ENCODE data around the gene UNC80. TPM values are rescaled to one million over a fixed set of nuclear protein-coding genes. Genes with fewer than 3 reads are reported as not detected.
A peak's percentile ranks its signal among the peaks of the same experiment; 100 is the strongest.

The UNC80 gene
- total and polyA plus RNA-seq, 2 of the 13 experiments (the other 11 are each of a cell fraction or from before 2014, with no cell fraction given): not detected

DNA sequence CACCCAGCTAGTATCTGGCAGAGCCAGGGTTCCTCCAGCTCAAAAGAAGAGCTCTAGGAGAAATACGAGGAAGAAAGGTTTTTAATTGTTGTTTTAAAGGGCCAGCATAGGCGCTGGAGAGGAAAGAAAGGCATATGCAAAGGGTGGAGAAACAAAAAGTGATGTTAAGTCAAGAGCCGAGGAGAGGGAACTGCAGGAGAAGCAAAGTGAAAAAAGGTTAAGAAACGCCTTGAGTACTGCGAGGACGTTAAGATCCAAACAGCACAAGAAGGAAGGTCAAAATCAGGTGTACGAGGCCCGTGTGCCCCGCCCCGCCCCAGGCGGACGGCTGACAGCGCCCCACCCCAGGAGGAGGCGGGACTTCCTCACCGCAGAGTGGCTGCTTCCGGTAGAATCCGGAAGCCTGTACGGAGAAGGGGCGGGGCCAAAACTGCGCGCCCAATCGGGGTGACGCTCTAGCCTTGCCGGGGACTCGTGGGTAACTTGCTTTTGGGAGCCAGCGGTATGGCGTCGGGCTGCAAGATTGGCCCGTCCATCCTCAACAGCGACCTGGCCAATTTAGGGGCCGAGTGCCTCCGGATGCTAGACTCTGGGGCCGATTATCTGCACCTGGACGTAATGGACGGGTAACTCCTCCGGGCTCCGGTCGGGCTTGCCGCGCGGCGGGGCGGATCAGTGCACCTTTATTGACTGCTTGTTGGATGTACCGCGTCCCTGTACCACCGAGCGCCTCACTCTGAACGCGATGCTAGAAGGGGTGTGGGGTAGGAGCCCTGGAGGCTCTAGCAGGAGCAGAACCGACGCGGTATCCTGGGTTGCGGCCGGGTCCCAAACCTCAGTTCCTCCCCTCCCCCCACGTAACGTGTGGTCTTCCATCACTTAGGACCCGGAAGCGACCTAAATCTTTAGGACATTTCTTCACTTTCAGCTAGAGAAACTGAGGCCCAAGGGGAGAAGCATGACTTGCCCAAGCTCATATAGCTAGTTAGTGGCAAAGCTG is 230.8 kb downstream of the UNC80 start, which contains the start of gene RPE (continued):
- TF ChIP-seq, protein P1, sequence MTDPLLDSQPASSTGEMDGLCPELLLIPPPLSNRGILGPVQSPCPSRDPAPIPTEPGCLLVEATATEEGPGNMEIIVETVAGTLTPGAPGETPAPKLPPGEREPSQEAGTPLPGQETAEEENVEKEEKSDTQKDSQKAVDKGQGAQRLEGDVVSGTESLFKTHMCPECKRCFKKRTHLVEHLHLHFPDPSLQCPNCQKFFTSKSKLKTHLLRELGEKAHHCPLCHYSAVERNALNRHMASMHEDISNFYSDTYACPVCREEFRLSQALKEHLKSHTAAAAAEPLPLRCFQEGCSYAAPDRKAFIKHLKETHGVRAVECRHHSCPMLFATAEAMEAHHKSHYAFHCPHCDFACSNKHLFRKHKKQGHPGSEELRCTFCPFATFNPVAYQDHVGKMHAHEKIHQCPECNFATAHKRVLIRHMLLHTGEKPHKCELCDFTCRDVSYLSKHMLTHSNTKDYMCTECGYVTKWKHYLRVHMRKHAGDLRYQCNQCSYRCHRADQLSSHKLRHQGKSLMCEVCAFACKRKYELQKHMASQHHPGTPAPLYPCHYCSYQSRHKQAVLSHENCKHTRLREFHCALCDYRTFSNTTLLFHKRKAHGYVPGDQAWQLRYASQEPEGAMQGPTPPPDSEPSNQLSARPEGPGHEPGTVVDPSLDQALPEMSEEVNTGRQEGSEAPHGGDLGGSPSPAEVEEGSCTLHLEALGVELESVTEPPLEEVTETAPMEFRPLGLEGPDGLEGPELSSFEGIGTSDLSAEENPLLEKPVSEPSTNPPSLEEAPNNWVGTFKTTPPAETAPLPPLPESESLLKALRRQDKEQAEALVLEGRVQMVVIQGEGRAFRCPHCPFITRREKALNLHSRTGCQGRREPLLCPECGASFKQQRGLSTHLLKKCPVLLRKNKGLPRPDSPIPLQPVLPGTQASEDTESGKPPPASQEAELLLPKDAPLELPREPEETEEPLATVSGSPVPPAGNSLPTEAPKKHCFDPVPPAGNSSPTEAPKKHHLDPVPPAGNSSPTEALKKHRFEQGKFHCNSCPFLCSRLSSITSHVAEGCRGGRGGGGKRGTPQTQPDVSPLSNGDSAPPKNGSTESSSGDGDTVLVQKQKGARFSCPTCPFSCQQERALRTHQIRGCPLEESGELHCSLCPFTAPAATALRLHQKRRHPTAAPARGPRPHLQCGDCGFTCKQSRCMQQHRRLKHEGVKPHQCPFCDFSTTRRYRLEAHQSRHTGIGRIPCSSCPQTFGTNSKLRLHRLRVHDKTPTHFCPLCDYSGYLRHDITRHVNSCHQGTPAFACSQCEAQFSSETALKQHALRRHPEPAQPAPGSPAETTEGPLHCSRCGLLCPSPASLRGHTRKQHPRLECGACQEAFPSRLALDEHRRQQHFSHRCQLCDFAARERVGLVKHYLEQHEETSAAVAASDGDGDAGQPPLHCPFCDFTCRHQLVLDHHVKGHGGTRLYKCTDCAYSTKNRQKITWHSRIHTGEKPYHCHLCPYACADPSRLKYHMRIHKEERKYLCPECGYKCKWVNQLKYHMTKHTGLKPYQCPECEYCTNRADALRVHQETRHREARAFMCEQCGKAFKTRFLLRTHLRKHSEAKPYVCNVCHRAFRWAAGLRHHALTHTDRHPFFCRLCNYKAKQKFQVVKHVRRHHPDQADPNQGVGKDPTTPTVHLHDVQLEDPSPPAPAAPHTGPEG (CRISPR knock-in tag; IDR thresholded peaks at IDR 0.05): peak; percentile 51
- TF ChIP-seq, protein P2, sequence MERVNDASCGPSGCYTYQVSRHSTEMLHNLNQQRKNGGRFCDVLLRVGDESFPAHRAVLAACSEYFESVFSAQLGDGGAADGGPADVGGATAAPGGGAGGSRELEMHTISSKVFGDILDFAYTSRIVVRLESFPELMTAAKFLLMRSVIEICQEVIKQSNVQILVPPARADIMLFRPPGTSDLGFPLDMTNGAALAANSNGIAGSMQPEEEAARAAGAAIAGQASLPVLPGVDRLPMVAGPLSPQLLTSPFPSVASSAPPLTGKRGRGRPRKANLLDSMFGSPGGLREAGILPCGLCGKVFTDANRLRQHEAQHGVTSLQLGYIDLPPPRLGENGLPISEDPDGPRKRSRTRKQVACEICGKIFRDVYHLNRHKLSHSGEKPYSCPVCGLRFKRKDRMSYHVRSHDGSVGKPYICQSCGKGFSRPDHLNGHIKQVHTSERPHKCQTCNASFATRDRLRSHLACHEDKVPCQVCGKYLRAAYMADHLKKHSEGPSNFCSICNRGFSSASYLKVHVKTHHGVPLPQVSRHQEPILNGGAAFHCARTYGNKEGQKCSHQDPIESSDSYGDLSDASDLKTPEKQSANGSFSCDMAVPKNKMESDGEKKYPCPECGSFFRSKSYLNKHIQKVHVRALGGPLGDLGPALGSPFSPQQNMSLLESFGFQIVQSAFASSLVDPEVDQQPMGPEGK (CRISPR knock-in tag; IDR thresholded peaks at IDR 0.05): peak; percentile 97
- TF ChIP-seq, protein P3, sequence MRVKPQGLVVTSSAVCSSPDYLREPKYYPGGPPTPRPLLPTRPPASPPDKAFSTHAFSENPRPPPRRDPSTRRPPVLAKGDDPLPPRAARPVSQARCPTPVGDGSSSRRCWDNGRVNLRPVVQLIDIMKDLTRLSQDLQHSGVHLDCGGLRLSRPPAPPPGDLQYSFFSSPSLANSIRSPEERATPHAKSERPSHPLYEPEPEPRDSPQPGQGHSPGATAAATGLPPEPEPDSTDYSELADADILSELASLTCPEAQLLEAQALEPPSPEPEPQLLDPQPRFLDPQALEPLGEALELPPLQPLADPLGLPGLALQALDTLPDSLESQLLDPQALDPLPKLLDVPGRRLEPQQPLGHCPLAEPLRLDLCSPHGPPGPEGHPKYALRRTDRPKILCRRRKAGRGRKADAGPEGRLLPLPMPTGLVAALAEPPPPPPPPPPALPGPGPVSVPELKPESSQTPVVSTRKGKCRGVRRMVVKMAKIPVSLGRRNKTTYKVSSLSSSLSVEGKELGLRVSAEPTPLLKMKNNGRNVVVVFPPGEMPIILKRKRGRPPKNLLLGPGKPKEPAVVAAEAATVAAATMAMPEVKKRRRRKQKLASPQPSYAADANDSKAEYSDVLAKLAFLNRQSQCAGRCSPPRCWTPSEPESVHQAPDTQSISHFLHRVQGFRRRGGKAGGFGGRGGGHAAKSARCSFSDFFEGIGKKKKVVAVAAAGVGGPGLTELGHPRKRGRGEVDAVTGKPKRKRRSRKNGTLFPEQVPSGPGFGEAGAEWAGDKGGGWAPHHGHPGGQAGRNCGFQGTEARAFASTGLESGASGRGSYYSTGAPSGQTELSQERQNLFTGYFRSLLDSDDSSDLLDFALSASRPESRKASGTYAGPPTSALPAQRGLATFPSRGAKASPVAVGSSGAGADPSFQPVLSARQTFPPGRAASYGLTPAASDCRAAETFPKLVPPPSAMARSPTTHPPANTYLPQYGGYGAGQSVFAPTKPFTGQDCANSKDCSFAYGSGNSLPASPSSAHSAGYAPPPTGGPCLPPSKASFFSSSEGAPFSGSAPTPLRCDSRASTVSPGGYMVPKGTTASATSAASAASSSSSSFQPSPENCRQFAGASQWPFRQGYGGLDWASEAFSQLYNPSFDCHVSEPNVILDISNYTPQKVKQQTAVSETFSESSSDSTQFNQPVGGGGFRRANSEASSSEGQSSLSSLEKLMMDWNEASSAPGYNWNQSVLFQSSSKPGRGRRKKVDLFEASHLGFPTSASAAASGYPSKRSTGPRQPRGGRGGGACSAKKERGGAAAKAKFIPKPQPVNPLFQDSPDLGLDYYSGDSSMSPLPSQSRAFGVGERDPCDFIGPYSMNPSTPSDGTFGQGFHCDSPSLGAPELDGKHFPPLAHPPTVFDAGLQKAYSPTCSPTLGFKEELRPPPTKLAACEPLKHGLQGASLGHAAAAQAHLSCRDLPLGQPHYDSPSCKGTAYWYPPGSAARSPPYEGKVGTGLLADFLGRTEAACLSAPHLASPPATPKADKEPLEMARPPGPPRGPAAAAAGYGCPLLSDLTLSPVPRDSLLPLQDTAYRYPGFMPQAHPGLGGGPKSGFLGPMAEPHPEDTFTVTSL (CRISPR knock-in tag; IDR thresholded peaks at IDR 0.05; ENCODE audit: borderline replicate concordance): no peak; the same call in 1 of the 2 replicates
